Loucy (cell line): ENCODE results near the gene YAE1.

Experiments used
- H2AFZ ChIP-seq: fragments of 200-600 bp; sonication (generic); 2 replicates; pipeline ENCODE4 v1.6.0; 2016; ENCODE audit warnings: antibody characterized with exemption, mild to moderate bottlenecking, low read length, moderate library complexity
- H3F3A ChIP-seq: fragments of 200-600 bp; 2 replicates; pipeline ENCODE4 v1.6.0; 2016; ENCODE audit warnings: antibody characterized with exemption, low read depth, mild to moderate bottlenecking
- H3K27me3 ChIP-seq: fragments of 200-600 bp; sonication (generic); 2 replicates; pipeline ENCODE4 v1.6.1; 2014; ENCODE audit warnings: low read length, mild to moderate bottlenecking; ENCODE audit not compliant: insufficient read depth, poor library complexity, severe bottlenecking
- H3K36me3 ChIP-seq: fragments of 200-600 bp; sonication (generic); 2 replicates; pipeline ENCODE4 v1.6.1; 2016; ENCODE audit warnings: low read length; ENCODE audit not compliant: insufficient read depth
- H3K4me1 ChIP-seq: fragments of 200-600 bp; sonication (generic); 2 replicates; pipeline ENCODE4 v1.5.1; 2014; ENCODE audit warnings: low read length, mild to moderate bottlenecking; ENCODE audit not compliant: insufficient read depth, poor library complexity, severe bottlenecking
- H3K4me2 ChIP-seq: fragments of 200-600 bp; sonication (generic); 2 replicates; pipeline ENCODE4 v1.6.0; 2014; ENCODE audit warnings: antibody characterized with exemption, low read length, low read depth, mild to moderate bottlenecking; ENCODE audit not compliant: poor library complexity, severe bottlenecking
- H3K4me3 ChIP-seq: fragments of 200-600 bp; sonication (generic); 2 replicates; pipeline ENCODE4 v1.5.1; 2014; ENCODE audit warnings: low read length, mild to moderate bottlenecking, mixed read lengths; ENCODE audit not compliant: poor library complexity, severe bottlenecking
- H3K79me2 ChIP-seq: fragments of 200-600 bp; sonication (generic); 2 replicates; pipeline ENCODE4 v1.6.1; 2014; ENCODE audit warnings: low read length; ENCODE audit not compliant: insufficient read depth
- H3K9ac ChIP-seq: fragments of 200-600 bp; sonication (generic); 2 replicates; pipeline ENCODE4 v1.6.0; 2014; ENCODE audit warnings: mild to moderate bottlenecking, low read depth, low read length, moderate library complexity; ENCODE audit not compliant: poor library complexity, severe bottlenecking
- H3K9me2 ChIP-seq: fragments of 200-600 bp; sonication (generic); replicated peaks from 2 replicates; pipeline ENCODE4 v1.6.1; 2016; ENCODE audit warnings: low read depth, low read length, mixed read lengths
- H3K9me3 ChIP-seq: fragments of 200-600 bp; sonication (generic); 2 replicates; pipeline ENCODE4 v1.6.1; 2014; ENCODE audit warnings: mild to moderate bottlenecking, antibody characterized with exemption, low read length, low read depth; ENCODE audit not compliant: insufficient read depth
- H4K20me1 ChIP-seq: fragments of 200-600 bp; sonication (generic); 2 replicates; pipeline ENCODE4 v1.6.0; 2014; ENCODE audit warnings: antibody characterized with exemption, low read length, mild to moderate bottlenecking; ENCODE audit not compliant: insufficient read depth, poor library complexity, severe bottlenecking
- CTCF ChIP-seq: fragments of 200-600 bp; sonication (generic); conservative IDR thresholded peaks from 2 replicates; pipeline ENCODE4 v1.5.1; 2014; ENCODE audit warnings: mild to moderate bottlenecking, antibody characterized with exemption, low read length
- EZH2phosphoT487 ChIP-seq: fragments of 200-600 bp; IDR thresholded peaks from 2 replicates; pipeline ENCODE4 v1.6.1; 2018; ENCODE audit warnings: antibody characterized with exemption, mild to moderate bottlenecking, moderate library complexity, borderline replicate concordance

Gene YAE1

GRCh38 chr7:39609113-39609934, 43.1 kb downstream of the YAE1 start:
- H3K9ac ChIP-seq: no peak overlapping the region
- H3K4me3 ChIP-seq: no peak overlapping the region
- no peaks in the 10 kb centered on the region for H3K27me3 ChIP-seq
- no peak overlapping the region for H3K4me2 ChIP-seq
- no peaks in the 10 kb centered on the region for H3K9me2 ChIP-seq
- no peaks in the 10 kb centered on the region for H3K36me3 ChIP-seq
- no peaks in the 10 kb centered on the region for H3K9me3 ChIP-seq
- no peaks in the 10 kb centered on the region for H4K20me1 ChIP-seq
- H3K4me1 ChIP-seq: peaks cover 10% of the 10 kb centered on the region
- no peaks in the 10 kb centered on the region for H3F3A ChIP-seq
- H2AFZ ChIP-seq: no peak overlapping the region
- no peaks in the 10 kb centered on the region for H3K79me2 ChIP-seq
- no peak for TF ChIP-seq CTCF
- TF ChIP-seq EZH2phosphoT487: no peak

- no peaks in the 10 kb centered on the region for H3F3A ChIP-seq
- H3K9ac ChIP-seq: no peak overlapping the region
- H4K20me1 ChIP-seq: no peaks in the 10 kb centered on the region
- H2AFZ ChIP-seq: no peak overlapping the region
- H3K9me3 ChIP-seq: no peaks in the 10 kb centered on the region
- H3K36me3 ChIP-seq: no peaks in the 10 kb centered on the region
- no peaks in the 10 kb centered on the region for H3K9me2 ChIP-seq
- H3K27me3 ChIP-seq: no peaks in the 10 kb centered on the region
- no peak overlapping the region for H3K4me3 ChIP-seq
- no peaks in the 10 kb centered on the region for H3K79me2 ChIP-seq
- H3K4me2 ChIP-seq: no peak overlapping the region
- peaks cover 7% of the 10 kb centered on the region for H3K4me1 ChIP-seq
- no peak for TF ChIP-seq CTCF
- no peak for TF ChIP-seq EZH2phosphoT487
Measured at GRCh38 chr7:39609935-39610263, 43.7 kb downstream of the YAE1 start.

GRCh38 chr7:39613577-39613976, 47.4 kb downstream of the YAE1 start:
- Histone ChIP-seq H3K4me1 (peaks cover 5% of the 10 kb centered on the region), H4K20me1 (no peaks in the 10 kb centered on the region), H3K79me2 (no peaks in the 10 kb centered on the region), H3K9ac (no peak overlapping the region), H2AFZ (no peak overlapping the region), H3K36me3 (no peaks in the 10 kb centered on the region), H3K9me3 (no peaks in the 10 kb centered on the region), H3F3A (no peaks in the 10 kb centered on the region), H3K27me3 (no peaks in the 10 kb centered on the region), H3K9me2 (no peaks in the 10 kb centered on the region), H3K4me2 (no peak overlapping the region), H3K4me3 (no peak overlapping the region)
- TF ChIP-seq EZH2phosphoT487: no peak
- no peak for TF ChIP-seq CTCF
